ENCODE results near the gene EPB41L4A. TPM values are rescaled to one million over a fixed set of nuclear protein-coding genes. Genes with fewer than 3 reads are reported as not detected.
A peak's percentile ranks its signal among the peaks of the same experiment; 100 is the strongest.

Gene EPB41L4A
- total and polyA plus RNA-seq, 2 donors (not counting 1 experiment from before 2014, with no cell fraction given), result 0.23 to 0.50 TPM

GRCh38 chr5:112312295-112313275 is 106.5 kb downstream of the EPB41L4A start:
- TF ChIP-seq EZH2 (IDR thresholded peaks at IDR 0.05; ENCODE audit: low read length, missing control alignments), result no peak
- no peak for TF ChIP-seq CTCF (conservative IDR thresholded peaks at IDR 0.05 in 1 of 2, IDR thresholded peaks at IDR 0.05 in 1 of 2; ENCODE audit: low read depth in 1 of 2, low read length in 2 of 2)
- Histone ChIP-seq H3K79me2 (ENCODE audit: control insufficient read depth, insufficient read depth, low read length) (no peaks in the 10 kb centered on the region), H3K9ac (ENCODE audit: insufficient read depth, low read length) (no peak overlapping the region), H3K4me1 (ENCODE audit: control insufficient read depth, extremely low read depth, insufficient read depth, low read length) (no peaks in the 10 kb centered on the region), H3K27me3 (ENCODE audit: control insufficient read depth, insufficient read depth, low read length) (no peaks in the 10 kb centered on the region), H4K20me1 (ENCODE audit: control insufficient read depth, extremely low read depth, insufficient read depth, low read length) (no peaks in the 10 kb centered on the region), H3K4me2 (ENCODE audit: extremely low read depth, insufficient read depth, low read length) (no peak overlapping the region), H3K4me3 (replicated peaks in 1 of 4; ENCODE audit: control extremely low read depth in 1 of 4, insufficient read depth in 1 of 4, low read depth in 3 of 4, low read length in 4 of 4) (no peak overlapping the region), H3K36me3 (ENCODE audit: control insufficient read depth, insufficient read depth, low read length) (no peaks in the 10 kb centered on the region), H3K9me3 (ENCODE audit: control insufficient read depth, insufficient read depth, low read depth, low read length) (no peaks in the 10 kb centered on the region), H3K27ac (ENCODE audit: insufficient read depth, low read length) (no peak overlapping the region), H2AFZ (ENCODE audit: low read length) (no peak overlapping the region)
- peak in 1 of 2 donors; percentile 14 for DNase-seq (ENCODE audit: low read depth in 2 of 2)

GRCh38 chr5:112310746-112311145 is 108.3 kb downstream of the EPB41L4A start:
- Histone ChIP-seq H3K4me1 (ENCODE audit: control insufficient read depth, extremely low read depth, insufficient read depth, low read length) (no peaks in the 10 kb centered on the region), H3K4me2 (ENCODE audit: extremely low read depth, insufficient read depth, low read length) (no peak overlapping the region), H3K9ac (ENCODE audit: insufficient read depth, low read length) (no peak overlapping the region), H2AFZ (ENCODE audit: low read length) (no peak overlapping the region), H3K79me2 (ENCODE audit: control insufficient read depth, insufficient read depth, low read length) (no peaks in the 10 kb centered on the region), H3K9me3 (ENCODE audit: control insufficient read depth, insufficient read depth, low read depth, low read length) (no peaks in the 10 kb centered on the region), H4K20me1 (ENCODE audit: control insufficient read depth, extremely low read depth, insufficient read depth, low read length) (no peaks in the 10 kb centered on the region), H3K36me3 (ENCODE audit: control insufficient read depth, insufficient read depth, low read length) (no peaks in the 10 kb centered on the region), H3K27me3 (ENCODE audit: control insufficient read depth, insufficient read depth, low read length) (no peaks in the 10 kb centered on the region), H3K4me3 (replicated peaks in 1 of 4; ENCODE audit: control extremely low read depth in 1 of 4, insufficient read depth in 1 of 4, low read depth in 3 of 4, low read length in 4 of 4) (no peak overlapping the region), H3K27ac (ENCODE audit: insufficient read depth, low read length) (no peak overlapping the region)
- TF ChIP-seq EZH2 (IDR thresholded peaks at IDR 0.05; ENCODE audit: low read length, missing control alignments) (no peak), CTCF (conservative IDR thresholded peaks at IDR 0.05 in 1 of 2, IDR thresholded peaks at IDR 0.05 in 1 of 2; ENCODE audit: low read depth in 1 of 2, low read length in 2 of 2) (no peak)
- DNase-seq (ENCODE audit: low read depth in 2 of 2), result no peak

- Histone ChIP-seq H3K79me2 (ENCODE audit: control insufficient read depth, insufficient read depth, low read length) (no peaks in the 10 kb centered on the region), H3K9ac (ENCODE audit: insufficient read depth, low read length) (no peak overlapping the region), H3K4me1 (ENCODE audit: control insufficient read depth, extremely low read depth, insufficient read depth, low read length) (no peaks in the 10 kb centered on the region), H4K20me1 (ENCODE audit: control insufficient read depth, extremely low read depth, insufficient read depth, low read length) (no peaks in the 10 kb centered on the region), H3K4me3 (replicated peaks in 1 of 4; ENCODE audit: control extremely low read depth in 1 of 4, insufficient read depth in 1 of 4, low read depth in 3 of 4, low read length in 4 of 4) (no peak overlapping the region), H3K27me3 (ENCODE audit: control insufficient read depth, insufficient read depth, low read length) (no peaks in the 10 kb centered on the region), H3K27ac (ENCODE audit: insufficient read depth, low read length) (no peak overlapping the region), H3K4me2 (ENCODE audit: extremely low read depth, insufficient read depth, low read length) (no peak overlapping the region), H3K9me3 (ENCODE audit: control insufficient read depth, insufficient read depth, low read depth, low read length) (no peaks in the 10 kb centered on the region), H2AFZ (ENCODE audit: low read length) (no peak overlapping the region), H3K36me3 (ENCODE audit: control insufficient read depth, insufficient read depth, low read length) (no peaks in the 10 kb centered on the region)
- TF ChIP-seq CTCF (conservative IDR thresholded peaks at IDR 0.05 in 1 of 2, IDR thresholded peaks at IDR 0.05 in 1 of 2; ENCODE audit: low read depth in 1 of 2, low read length in 2 of 2) (no peak), EZH2 (IDR thresholded peaks at IDR 0.05; ENCODE audit: low read length, missing control alignments) (no peak)
- no peak for DNase-seq (ENCODE audit: low read depth in 2 of 2)
Observed at GRCh38 chr5:112308608-112309007, 110.5 kb downstream of the EPB41L4A start.

All from fibroblast of lung (primary cell).